ENCODE data around the gene CCDC148. TPM values are rescaled to one million over a fixed set of nuclear protein-coding genes. Genes with fewer than 3 reads are reported as not detected.
"Not testable (repeated sequence)": the region's sequence is repeated elsewhere in the genome, so short reads cannot be mapped to it uniquely, and the experiment has no call there.

CCDC148 gene
- total RNA-seq, 1 donor from 2014 or later = 2.4 TPM

DNA sequence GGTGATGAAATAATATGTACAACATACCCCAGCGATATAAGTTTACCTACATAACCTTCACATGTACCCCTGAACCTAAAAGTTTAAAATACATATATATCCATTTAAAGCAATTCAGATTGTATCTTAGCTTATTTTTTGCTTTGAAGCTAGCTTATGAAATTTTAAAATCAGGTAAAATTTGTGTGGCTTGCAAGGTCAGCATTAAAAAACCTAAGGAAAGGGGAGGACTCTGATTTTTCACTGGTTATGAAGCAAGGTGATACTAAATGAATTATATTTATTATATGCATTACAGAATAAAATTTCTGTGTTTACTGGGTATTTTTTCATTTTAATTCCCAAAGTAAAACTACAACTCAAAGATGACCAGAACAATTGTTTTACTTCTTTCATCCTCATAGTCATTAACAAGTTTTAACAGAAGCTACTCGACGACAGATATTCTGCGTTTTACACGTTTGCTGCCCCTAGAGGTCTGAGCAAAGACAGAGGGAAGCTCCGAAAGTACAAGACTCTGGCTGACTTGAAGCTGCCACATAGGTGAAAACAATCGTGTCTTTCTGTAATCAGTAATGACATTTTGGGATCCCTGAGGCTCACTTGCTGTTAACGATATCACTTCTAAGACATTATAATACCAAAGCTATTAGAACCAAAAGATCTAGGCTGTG is 17.3 kb upstream of the CCDC148 start:
- peaks cover 8% of the 10 kb centered on the region for H3K4me1 Mint-ChIP-seq (ENCODE audit: low read depth, unreplicated experiment)
- peaks cover 15% of the 10 kb centered on the region for H3K36me3 Mint-ChIP-seq (ENCODE audit: low read depth, unreplicated experiment)
- Histone ChIP-seq H3K27ac (ENCODE audit: low read depth, low read length) (no peak overlapping the region), H2AFZ (ENCODE audit: low read depth, low read length) (no peak overlapping the region), H3K4me2 (ENCODE audit: low read length) (no peak overlapping the region), H3K9me3 (ENCODE audit: insufficient read depth, low read depth, low read length) (no peaks in the 10 kb centered on the region), H3K36me3 (ENCODE audit: insufficient read depth, low read length) (peaks cover 3% of the 10 kb centered on the region), H3K4me1 (ENCODE audit: insufficient read depth, low read length) (no peaks in the 10 kb centered on the region), H3K9ac (ENCODE audit: low read length) (no peak overlapping the region), H4K20me1 (ENCODE audit: insufficient read depth, low read length) (peaks cover 4% of the 10 kb centered on the region), H3K4me3 (ENCODE audit: insufficient read depth, low read depth, low read length) (no peak overlapping the region), H3K27me3 (ENCODE audit: insufficient read depth, low read length) (no peaks in the 10 kb centered on the region), H3K79me2 (ENCODE audit: insufficient read depth, low read length) (no peaks in the 10 kb centered on the region)
- DNase-seq (ENCODE audit: low read depth) (no peak), FAIRE-seq (peak; percentile 34)
- no peak overlapping the region for H3K4me3 Mint-ChIP-seq (ENCODE audit: unreplicated experiment)
- TF ChIP-seq, protein P1, sequence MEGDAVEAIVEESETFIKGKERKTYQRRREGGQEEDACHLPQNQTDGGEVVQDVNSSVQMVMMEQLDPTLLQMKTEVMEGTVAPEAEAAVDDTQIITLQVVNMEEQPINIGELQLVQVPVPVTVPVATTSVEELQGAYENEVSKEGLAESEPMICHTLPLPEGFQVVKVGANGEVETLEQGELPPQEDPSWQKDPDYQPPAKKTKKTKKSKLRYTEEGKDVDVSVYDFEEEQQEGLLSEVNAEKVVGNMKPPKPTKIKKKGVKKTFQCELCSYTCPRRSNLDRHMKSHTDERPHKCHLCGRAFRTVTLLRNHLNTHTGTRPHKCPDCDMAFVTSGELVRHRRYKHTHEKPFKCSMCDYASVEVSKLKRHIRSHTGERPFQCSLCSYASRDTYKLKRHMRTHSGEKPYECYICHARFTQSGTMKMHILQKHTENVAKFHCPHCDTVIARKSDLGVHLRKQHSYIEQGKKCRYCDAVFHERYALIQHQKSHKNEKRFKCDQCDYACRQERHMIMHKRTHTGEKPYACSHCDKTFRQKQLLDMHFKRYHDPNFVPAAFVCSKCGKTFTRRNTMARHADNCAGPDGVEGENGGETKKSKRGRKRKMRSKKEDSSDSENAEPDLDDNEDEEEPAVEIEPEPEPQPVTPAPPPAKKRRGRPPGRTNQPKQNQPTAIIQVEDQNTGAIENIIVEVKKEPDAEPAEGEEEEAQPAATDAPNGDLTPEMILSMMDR (IDR thresholded peaks at IDR 0.05; ENCODE audit: insufficient read depth, low read depth, low read length) = no peak
- TF ChIP-seq EZH2 (IDR thresholded peaks at IDR 0.05; ENCODE audit: insufficient read depth, low read length) = no peak
- no peaks in the 10 kb centered on the region for H3K27me3 Mint-ChIP-seq (ENCODE audit: low read depth, unreplicated experiment)
- H3K27ac Mint-ChIP-seq (ENCODE audit: unreplicated experiment) = no peak overlapping the region
- peaks cover 6% of the 10 kb centered on the region for H3K9me3 Mint-ChIP-seq (ENCODE audit: unreplicated experiment)

DNA sequence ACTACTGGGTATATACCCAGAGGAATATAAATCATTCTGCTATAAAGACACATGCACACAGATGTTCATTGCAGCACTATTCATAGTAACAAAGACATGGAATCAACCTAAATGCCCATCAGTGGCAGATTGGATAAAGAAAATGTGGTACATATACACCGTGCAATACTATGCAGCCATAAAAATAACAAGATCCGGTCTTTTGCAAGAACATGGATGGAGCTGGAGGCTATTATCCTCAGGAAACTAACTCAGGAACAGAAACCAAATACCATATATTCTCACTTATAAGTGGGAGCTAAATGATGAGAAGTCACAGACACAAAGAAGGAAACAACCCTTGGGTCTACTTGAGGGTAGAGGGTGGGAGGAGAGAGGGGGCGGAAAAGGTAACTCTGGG is 16.7 kb upstream of the CCDC148 start:
- H3K4me3 Mint-ChIP-seq (ENCODE audit: unreplicated experiment); FAIRE-seq; H3K9me3 Mint-ChIP-seq (ENCODE audit: unreplicated experiment); H3K27ac Mint-ChIP-seq (ENCODE audit: unreplicated experiment); H3K4me3 ChIP-seq (ENCODE audit: insufficient read depth, low read depth, low read length); H3K9ac ChIP-seq (ENCODE audit: low read length); H3K27ac ChIP-seq (ENCODE audit: low read depth, low read length); H3K27me3 Mint-ChIP-seq (ENCODE audit: low read depth, unreplicated experiment); H3K4me1 Mint-ChIP-seq (ENCODE audit: low read depth, unreplicated experiment); H3K36me3 ChIP-seq (ENCODE audit: insufficient read depth, low read length); DNase-seq (ENCODE audit: low read depth); H3K4me1 ChIP-seq (ENCODE audit: insufficient read depth, low read length); H3K4me2 ChIP-seq (ENCODE audit: low read length); H2AFZ ChIP-seq (ENCODE audit: low read depth, low read length); H3K9me3 ChIP-seq (ENCODE audit: insufficient read depth, low read depth, low read length); H3K79me2 ChIP-seq (ENCODE audit: insufficient read depth, low read length); H3K27me3 ChIP-seq (ENCODE audit: insufficient read depth, low read length); H4K20me1 ChIP-seq (ENCODE audit: insufficient read depth, low read length): not testable (repeated sequence)
- peaks cover 15% of the 10 kb centered on the region for H3K36me3 Mint-ChIP-seq (ENCODE audit: low read depth, unreplicated experiment)

DNA sequence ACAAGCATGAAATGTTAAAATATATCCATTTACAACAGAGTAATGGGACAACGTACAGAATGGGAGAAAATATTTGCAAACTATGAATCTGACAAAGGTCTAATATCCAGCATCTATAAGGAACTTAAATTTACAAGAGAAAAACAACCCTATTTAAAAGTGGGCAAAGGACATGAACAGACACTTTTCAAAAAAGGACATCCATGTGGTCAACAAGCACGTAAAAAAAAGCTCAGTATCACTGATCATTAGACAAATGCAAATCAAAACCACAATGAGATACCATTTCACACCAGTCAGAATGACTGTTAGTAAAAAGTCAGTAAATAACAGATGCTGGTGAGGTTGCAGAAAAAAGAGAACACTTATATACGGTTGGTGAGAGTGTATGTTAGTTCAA is 16.3 kb upstream of the CCDC148 start:
- not testable (repeated sequence) for H3K4me2 ChIP-seq (ENCODE audit: low read length); DNase-seq (ENCODE audit: low read depth); H3K4me1 ChIP-seq (ENCODE audit: insufficient read depth, low read length); H3K27ac Mint-ChIP-seq (ENCODE audit: unreplicated experiment); H3K9me3 ChIP-seq (ENCODE audit: insufficient read depth, low read depth, low read length); H3K27me3 ChIP-seq (ENCODE audit: insufficient read depth, low read length); H3K4me3 ChIP-seq (ENCODE audit: insufficient read depth, low read depth, low read length); H4K20me1 ChIP-seq (ENCODE audit: insufficient read depth, low read length); H3K36me3 ChIP-seq (ENCODE audit: insufficient read depth, low read length); H3K9me3 Mint-ChIP-seq (ENCODE audit: unreplicated experiment); H3K27me3 Mint-ChIP-seq (ENCODE audit: low read depth, unreplicated experiment); FAIRE-seq; H3K4me1 Mint-ChIP-seq (ENCODE audit: low read depth, unreplicated experiment); H2AFZ ChIP-seq (ENCODE audit: low read depth, low read length); H3K79me2 ChIP-seq (ENCODE audit: insufficient read depth, low read length); H3K9ac ChIP-seq (ENCODE audit: low read length); H3K4me3 Mint-ChIP-seq (ENCODE audit: unreplicated experiment); H3K27ac ChIP-seq (ENCODE audit: low read depth, low read length)
- peaks cover 15% of the 10 kb centered on the region for H3K36me3 Mint-ChIP-seq (ENCODE audit: low read depth, unreplicated experiment)
